ENCODE data around the gene CDCA7L.

The CDCA7L gene

GRCh38 chr7:21912931-21913780 is 32.5 kb downstream of the CDCA7L start:
- no peak for DNase-seq (ENCODE audit: low read depth)
- no peak for TF ChIP-seq CTCF (IDR thresholded peaks at IDR 0.05; ENCODE audit: control insufficient read depth, extremely low read depth, insufficient read depth)
- no peak overlapping the region for H3K4me3 ChIP-seq (ENCODE audit: low read depth, low read length)

- DNase-seq (ENCODE audit: low read depth): no peak
- TF ChIP-seq CTCF (IDR thresholded peaks at IDR 0.05; ENCODE audit: control insufficient read depth, extremely low read depth, insufficient read depth): no peak
- H3K4me3 ChIP-seq (ENCODE audit: low read depth, low read length): no peak overlapping the region
These were observed 33.4 kb downstream of the CDCA7L start for GRCh38 chr7:21912305-21912704.

- TF ChIP-seq CTCF (IDR thresholded peaks at IDR 0.05; ENCODE audit: control insufficient read depth, extremely low read depth, insufficient read depth): no peak
- DNase-seq (ENCODE audit: low read depth): no peak
- no peak overlapping the region for H3K4me3 ChIP-seq (ENCODE audit: low read depth, low read length)
These were observed 34.3 kb downstream of the CDCA7L start for GRCh38 chr7:21911341-21911875.

- no peak for DNase-seq (ENCODE audit: low read depth)
- no peak overlapping the region for H3K4me3 ChIP-seq (ENCODE audit: low read depth, low read length)
These were observed 35.4 kb downstream of the CDCA7L start for GRCh38 chr7:21910253-21910652.

DNA sequence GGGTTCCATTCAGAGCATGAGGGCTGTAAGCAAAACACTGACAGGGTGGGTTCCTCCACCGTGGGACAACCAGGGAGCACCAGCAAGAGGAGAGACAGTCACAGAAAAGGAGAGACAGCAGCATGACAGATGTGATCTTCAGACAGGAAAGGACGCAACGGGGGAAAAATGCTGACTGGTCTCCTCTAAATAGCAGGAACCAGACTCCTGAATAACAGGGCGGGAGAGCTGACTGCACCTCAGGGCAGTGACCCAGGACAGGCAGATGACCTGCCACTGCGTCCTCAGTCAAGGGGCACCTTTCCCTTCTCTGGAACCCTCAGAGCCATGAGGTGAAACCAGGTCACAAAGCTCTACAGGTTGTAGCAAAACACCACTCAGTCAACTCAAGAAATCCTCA is 37.0 kb downstream of the CDCA7L start:
- DNase-seq (ENCODE audit: low read depth): no peak
- no peak overlapping the region for H3K4me3 ChIP-seq (ENCODE audit: low read depth, low read length)
- TF ChIP-seq CTCF (IDR thresholded peaks at IDR 0.05; ENCODE audit: control insufficient read depth, extremely low read depth, insufficient read depth): no peak

More at GRCh38 chr7:21910253-21910652, 35.4 kb downstream of the CDCA7L start:
- no peak for TF ChIP-seq CTCF (IDR thresholded peaks at IDR 0.05; ENCODE audit: control insufficient read depth, extremely low read depth, insufficient read depth)

DNA sequence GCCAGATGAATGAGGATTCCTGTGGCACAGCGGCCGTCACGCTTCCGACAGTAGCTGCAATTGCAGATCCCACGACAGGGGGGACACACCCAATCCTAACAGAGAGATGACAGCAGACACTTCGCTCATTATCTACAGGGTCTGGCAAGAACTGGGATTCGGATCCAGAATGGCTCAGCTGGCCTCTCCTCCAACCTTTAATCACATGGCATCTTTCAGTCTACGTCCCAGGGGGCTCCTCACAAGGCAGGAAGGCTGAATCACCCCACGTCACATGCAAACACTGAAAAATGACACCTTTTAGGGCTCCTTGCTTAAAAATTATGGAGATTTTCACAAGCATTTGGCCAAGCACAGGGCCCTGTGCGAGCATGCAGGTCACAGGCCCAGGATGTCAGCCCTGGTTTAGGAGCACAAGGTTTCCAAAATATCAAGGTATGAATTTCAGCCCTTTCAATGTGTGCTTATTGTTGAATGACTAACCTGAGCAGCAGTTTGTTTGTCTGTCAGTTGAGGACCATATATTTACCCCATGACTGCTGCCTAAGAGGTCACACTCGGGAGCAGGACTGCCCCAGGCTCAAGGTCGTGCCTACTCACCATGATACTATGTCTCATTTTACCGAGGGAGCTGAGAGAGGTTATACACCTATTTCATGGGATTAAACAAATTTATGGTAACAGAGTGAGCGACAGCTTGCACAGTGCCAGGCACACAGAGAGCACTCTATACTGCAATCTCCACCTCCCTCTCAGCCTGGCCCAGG is 42.5 kb downstream of the CDCA7L start:
- no peak overlapping the region for H3K4me3 ChIP-seq (ENCODE audit: low read depth, low read length)
- DNase-seq (ENCODE audit: low read depth): no peak
- TF ChIP-seq CTCF (IDR thresholded peaks at IDR 0.05; ENCODE audit: control insufficient read depth, extremely low read depth, insufficient read depth): no peak

All from LNCaP clone FGC (cell line).